ENCODE measurements around the gene PAPPA. TPM values are rescaled to one million over a fixed set of nuclear protein-coding genes. Genes with fewer than 3 reads are reported as not detected.

The PAPPA gene
- total RNA-seq, 1 donor from 2014 or later: 172 TPM

- H3K4me3 ChIP-seq (ENCODE audit: insufficient read depth, low read depth, low read length): no peak overlapping the region
- H3K9me3 ChIP-seq (ENCODE audit: insufficient read depth, low read depth, low read length): no peaks in the 10 kb centered on the region
- DNase-seq (ENCODE audit: low read depth) (no peak), FAIRE-seq (no peak)
- Mint-ChIP-seq H3K4me1 (ENCODE audit: low read depth, unreplicated experiment) (peaks cover 26% of the 10 kb centered on the region), H3K27ac (ENCODE audit: unreplicated experiment) (no peak overlapping the region), H3K9me3 (ENCODE audit: unreplicated experiment) (no peaks in the 10 kb centered on the region), H3K4me3 (ENCODE audit: unreplicated experiment) (no peak overlapping the region), H3K36me3 (ENCODE audit: low read depth, unreplicated experiment) (peaks cover 32% of the 10 kb centered on the region), H3K27me3 (ENCODE audit: low read depth, unreplicated experiment) (no peaks in the 10 kb centered on the region)
- H3K4me1 ChIP-seq (ENCODE audit: insufficient read depth, low read length): peaks cover 29% of the 10 kb centered on the region
- no peaks in the 10 kb centered on the region for H3K27me3 ChIP-seq (ENCODE audit: insufficient read depth, low read length)
- TF ChIP-seq EZH2 (IDR thresholded peaks at IDR 0.05; ENCODE audit: insufficient read depth, low read length) (no peak), CTCF (IDR thresholded peaks at IDR 0.05; ENCODE audit: insufficient read depth, low read depth, low read length) (no peak)
- H3K27ac ChIP-seq (ENCODE audit: low read depth, low read length): no peak overlapping the region
- no peaks in the 10 kb centered on the region for H4K20me1 ChIP-seq (ENCODE audit: insufficient read depth, low read length)
- no peak overlapping the region for H2AFZ ChIP-seq (ENCODE audit: low read depth, low read length)
- H3K9ac ChIP-seq (ENCODE audit: low read length): no peak overlapping the region
- H3K4me2 ChIP-seq (ENCODE audit: low read length): no peak overlapping the region
- no peaks in the 10 kb centered on the region for H3K36me3 ChIP-seq (ENCODE audit: insufficient read depth, low read length)
- H3K79me2 ChIP-seq (ENCODE audit: insufficient read depth, low read length): no peaks in the 10 kb centered on the region
These were observed 76.6 kb downstream of the PAPPA start for GRCh38 chr9:116230051-116230632.

GRCh38 chr9:116232424-116233159, 79.0 kb downstream of the PAPPA start:
- DNase-seq (ENCODE audit: low read depth) (peak; percentile 25), FAIRE-seq (peak; percentile 58)
- Histone ChIP-seq H3K27ac (ENCODE audit: low read depth, low read length) (peak overlapping the region; percentile 87), H2AFZ (ENCODE audit: low read depth, low read length) (no peak overlapping the region), H3K36me3 (ENCODE audit: insufficient read depth, low read length) (peaks cover 5% of the 10 kb centered on the region), H3K9me3 (ENCODE audit: insufficient read depth, low read depth, low read length) (no peaks in the 10 kb centered on the region), H3K79me2 (ENCODE audit: insufficient read depth, low read length) (no peaks in the 10 kb centered on the region), H3K27me3 (ENCODE audit: insufficient read depth, low read length) (no peaks in the 10 kb centered on the region), H3K4me2 (ENCODE audit: low read length) (peak overlapping the region; percentile 7), H3K9ac (ENCODE audit: low read length) (peak overlapping the region; percentile 58), H3K4me1 (ENCODE audit: insufficient read depth, low read length) (peaks cover 29% of the 10 kb centered on the region), H3K4me3 (ENCODE audit: insufficient read depth, low read depth, low read length) (no peak overlapping the region), H4K20me1 (ENCODE audit: insufficient read depth, low read length) (no peaks in the 10 kb centered on the region)
- H3K36me3 Mint-ChIP-seq (ENCODE audit: low read depth, unreplicated experiment): peaks cover 24% of the 10 kb centered on the region
- H3K27ac Mint-ChIP-seq (ENCODE audit: unreplicated experiment): peak overlapping the region; percentile 91
- TF ChIP-seq EZH2 (IDR thresholded peaks at IDR 0.05; ENCODE audit: insufficient read depth, low read length) (no peak), CTCF (IDR thresholded peaks at IDR 0.05; ENCODE audit: insufficient read depth, low read depth, low read length) (no peak)
- peaks cover 47% of the 10 kb centered on the region for H3K4me1 Mint-ChIP-seq (ENCODE audit: low read depth, unreplicated experiment)
- H3K27me3 Mint-ChIP-seq (ENCODE audit: low read depth, unreplicated experiment): no peaks in the 10 kb centered on the region
- no peak overlapping the region for H3K4me3 Mint-ChIP-seq (ENCODE audit: unreplicated experiment)
- no peaks in the 10 kb centered on the region for H3K9me3 Mint-ChIP-seq (ENCODE audit: unreplicated experiment)

- H3K9ac ChIP-seq (ENCODE audit: low read length): peak overlapping the region; percentile 58
- H3K27ac ChIP-seq (ENCODE audit: low read depth, low read length): peak overlapping the region; percentile 87
- no peaks in the 10 kb centered on the region for H4K20me1 ChIP-seq (ENCODE audit: insufficient read depth, low read length)
- no peaks in the 10 kb centered on the region for H3K79me2 ChIP-seq (ENCODE audit: insufficient read depth, low read length)
- H3K27me3 Mint-ChIP-seq (ENCODE audit: low read depth, unreplicated experiment): no peaks in the 10 kb centered on the region
- no peaks in the 10 kb centered on the region for H3K9me3 Mint-ChIP-seq (ENCODE audit: unreplicated experiment)
- H3K27ac Mint-ChIP-seq (ENCODE audit: unreplicated experiment): peak overlapping the region; percentile 91
- TF ChIP-seq CTCF (IDR thresholded peaks at IDR 0.05; ENCODE audit: insufficient read depth, low read depth, low read length): no peak
- TF ChIP-seq EZH2 (IDR thresholded peaks at IDR 0.05; ENCODE audit: insufficient read depth, low read length): no peak
- DNase-seq (ENCODE audit: low read depth) (no peak), FAIRE-seq (peak; percentile 90)
- peaks cover 23% of the 10 kb centered on the region for H3K36me3 Mint-ChIP-seq (ENCODE audit: low read depth, unreplicated experiment)
- no peak overlapping the region for H3K4me2 ChIP-seq (ENCODE audit: low read length)
- H3K4me1 ChIP-seq (ENCODE audit: insufficient read depth, low read length): peaks cover 33% of the 10 kb centered on the region
- no peaks in the 10 kb centered on the region for H3K9me3 ChIP-seq (ENCODE audit: insufficient read depth, low read depth, low read length)
- no peak overlapping the region for H2AFZ ChIP-seq (ENCODE audit: low read depth, low read length)
- H3K4me3 ChIP-seq (ENCODE audit: insufficient read depth, low read depth, low read length): no peak overlapping the region
- peaks cover 5% of the 10 kb centered on the region for H3K36me3 ChIP-seq (ENCODE audit: insufficient read depth, low read length)
- no peaks in the 10 kb centered on the region for H3K27me3 ChIP-seq (ENCODE audit: insufficient read depth, low read length)
- H3K4me3 Mint-ChIP-seq (ENCODE audit: unreplicated experiment): no peak overlapping the region
- H3K4me1 Mint-ChIP-seq (ENCODE audit: low read depth, unreplicated experiment): peaks cover 53% of the 10 kb centered on the region
These were observed 79.6 kb downstream of the PAPPA start for GRCh38 chr9:116233160-116233530.
